HG03460 (cell line): ENCODE results near the gene SLC6A6.

Experiments used
- ATAC-seq: cut with Tn5 transposase; IDR thresholded peaks from one replicate; pipeline ENCODE4 v1.9.1; 2021; ENCODE audit not compliant: unreplicated experiment

SLC6A6 gene

GRCh38 chr3:14536055-14536815 is 133.8 kb downstream of the SLC6A6 start:
- no peak for ATAC-seq

- ATAC-seq: no peak
These were observed 134.6 kb downstream of the SLC6A6 start for GRCh38 chr3:14536837-14537589.

- ATAC-seq: no peak
These were observed 135.4 kb downstream of the SLC6A6 start for GRCh38 chr3:14537590-14538450.

GRCh38 chr3:14538451-14539088 is 136.2 kb downstream of the SLC6A6 start:
- no peak for ATAC-seq
